ENCODE data around the gene CHMP4A. TPM values are rescaled to one million over a fixed set of nuclear protein-coding genes. Genes with fewer than 3 reads are reported as not detected.

The CHMP4A gene
- total RNA-seq, 1 experiment from 2014 or later: 34.6 TPM

DNA sequence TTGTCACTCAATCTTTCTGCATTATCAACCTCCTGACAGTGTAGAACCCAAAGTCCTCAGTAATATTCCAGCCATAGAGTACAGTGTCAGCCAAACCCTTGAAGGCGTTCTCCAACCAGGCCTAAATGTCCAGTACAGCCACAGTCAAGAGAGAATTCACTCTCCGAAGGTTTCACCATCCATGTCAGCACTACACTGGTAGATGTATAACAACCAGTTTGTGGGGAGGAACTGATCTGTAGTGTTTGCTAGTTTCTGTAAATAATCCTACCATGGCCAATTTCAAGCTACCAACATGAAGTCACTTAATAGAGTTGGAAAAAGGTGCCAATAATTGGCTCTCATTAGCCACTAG, 3.0 kb upstream of the CHMP4A start:
- H3K4me3 ChIP-seq (replicated peaks in 1 of 2; ENCODE audit: low read depth in 1 of 2, low read length in 2 of 2): peak overlapping the region; percentile 87 to 97
- peak overlapping the region; percentile 77 for H3K9ac ChIP-seq (ENCODE audit: low read length)
- H3K79me2 ChIP-seq (ENCODE audit: insufficient read depth, low read length): peaks cover 34% of the 10 kb centered on the region
- ChIA-PET RAD21 (ENCODE audit: low non-redundant PET in 1 of 2, low total read pairs in 2 of 2, uncharacterized antibody in 2 of 2, unreplicated experiment in 2 of 2) (no interaction called here), CTCF (interaction anchor here (0.9 to 1.5 kb wide), 5 partner anchors 12 to 83 kb away, joined by 3 to 10 read pairs (median 4); partner anchors contain the start of genes DHRS1, IRF9, NOP9 and RABGGTA), POLR2A (interaction anchor here (1.1 to 1.2 kb wide), 2 partner anchors 12 to 26 kb away, joined by 3 to 6 read pairs; partner anchors contain the start of gene TINF2)
- DNase-seq (ENCODE audit: low read depth, low spot score) (no peak), ATAC-seq (no peak)
- H3K9me3 ChIP-seq (ENCODE audit: control insufficient read depth in 1 of 2, insufficient read depth in 1 of 2, low read depth in 1 of 2, low read length in 2 of 2): no peaks in the 10 kb centered on the region
- peak overlapping the region; percentile 88 for H3K27ac ChIP-seq (ENCODE audit: low read depth, low read length)
- H2AFZ ChIP-seq (ENCODE audit: low read depth, low read length, poor library complexity, severe bottlenecking): no peak overlapping the region
- intact Hi-C loops (cut with micrococcal nuclease): loop anchor here (1.0 to 10.0 kb wide), 3 partner anchors 16 to 218 kb away; partner anchors contain the start of genes GMPR2 and NEDD8
- H3K36me3 ChIP-seq (ENCODE audit: control insufficient read depth in 1 of 2, insufficient read depth in 2 of 2, low read length in 2 of 2): peaks cover 0 to 2% of the 10 kb centered on the region in 2 experiments; a peak in 1 of 4 replicates
- peak overlapping the region; percentile 87 for H3K4me2 ChIP-seq (ENCODE audit: low read length)
- H3K27me3 ChIP-seq (ENCODE audit: insufficient read depth, low read length): no peaks in the 10 kb centered on the region
- H3K4me1 ChIP-seq (ENCODE audit: control insufficient read depth in 1 of 2, insufficient read depth in 2 of 2, low read length in 2 of 2): peaks cover 22 to 29% of the 10 kb centered on the region in 2 experiments
- H4K20me1 ChIP-seq (ENCODE audit: insufficient read depth): no peaks in the 10 kb centered on the region
- BruUV-seq (replicated peaks): no TSS peak
- no peaks in the 10 kb centered on the region for H3K9me2 ChIP-seq (ENCODE audit: insufficient read depth)
- TF ChIP-seq, protein P1, sequence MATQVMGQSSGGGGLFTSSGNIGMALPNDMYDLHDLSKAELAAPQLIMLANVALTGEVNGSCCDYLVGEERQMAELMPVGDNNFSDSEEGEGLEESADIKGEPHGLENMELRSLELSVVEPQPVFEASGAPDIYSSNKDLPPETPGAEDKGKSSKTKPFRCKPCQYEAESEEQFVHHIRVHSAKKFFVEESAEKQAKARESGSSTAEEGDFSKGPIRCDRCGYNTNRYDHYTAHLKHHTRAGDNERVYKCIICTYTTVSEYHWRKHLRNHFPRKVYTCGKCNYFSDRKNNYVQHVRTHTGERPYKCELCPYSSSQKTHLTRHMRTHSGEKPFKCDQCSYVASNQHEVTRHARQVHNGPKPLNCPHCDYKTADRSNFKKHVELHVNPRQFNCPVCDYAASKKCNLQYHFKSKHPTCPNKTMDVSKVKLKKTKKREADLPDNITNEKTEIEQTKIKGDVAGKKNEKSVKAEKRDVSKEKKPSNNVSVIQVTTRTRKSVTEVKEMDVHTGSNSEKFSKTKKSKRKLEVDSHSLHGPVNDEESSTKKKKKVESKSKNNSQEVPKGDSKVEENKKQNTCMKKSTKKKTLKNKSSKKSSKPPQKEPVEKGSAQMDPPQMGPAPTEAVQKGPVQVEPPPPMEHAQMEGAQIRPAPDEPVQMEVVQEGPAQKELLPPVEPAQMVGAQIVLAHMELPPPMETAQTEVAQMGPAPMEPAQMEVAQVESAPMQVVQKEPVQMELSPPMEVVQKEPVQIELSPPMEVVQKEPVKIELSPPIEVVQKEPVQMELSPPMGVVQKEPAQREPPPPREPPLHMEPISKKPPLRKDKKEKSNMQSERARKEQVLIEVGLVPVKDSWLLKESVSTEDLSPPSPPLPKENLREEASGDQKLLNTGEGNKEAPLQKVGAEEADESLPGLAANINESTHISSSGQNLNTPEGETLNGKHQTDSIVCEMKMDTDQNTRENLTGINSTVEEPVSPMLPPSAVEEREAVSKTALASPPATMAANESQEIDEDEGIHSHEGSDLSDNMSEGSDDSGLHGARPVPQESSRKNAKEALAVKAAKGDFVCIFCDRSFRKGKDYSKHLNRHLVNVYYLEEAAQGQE (IDR thresholded peaks at IDR 0.05; ENCODE audit: low read depth): no peak
- TF ChIP-seq, protein P2, sequence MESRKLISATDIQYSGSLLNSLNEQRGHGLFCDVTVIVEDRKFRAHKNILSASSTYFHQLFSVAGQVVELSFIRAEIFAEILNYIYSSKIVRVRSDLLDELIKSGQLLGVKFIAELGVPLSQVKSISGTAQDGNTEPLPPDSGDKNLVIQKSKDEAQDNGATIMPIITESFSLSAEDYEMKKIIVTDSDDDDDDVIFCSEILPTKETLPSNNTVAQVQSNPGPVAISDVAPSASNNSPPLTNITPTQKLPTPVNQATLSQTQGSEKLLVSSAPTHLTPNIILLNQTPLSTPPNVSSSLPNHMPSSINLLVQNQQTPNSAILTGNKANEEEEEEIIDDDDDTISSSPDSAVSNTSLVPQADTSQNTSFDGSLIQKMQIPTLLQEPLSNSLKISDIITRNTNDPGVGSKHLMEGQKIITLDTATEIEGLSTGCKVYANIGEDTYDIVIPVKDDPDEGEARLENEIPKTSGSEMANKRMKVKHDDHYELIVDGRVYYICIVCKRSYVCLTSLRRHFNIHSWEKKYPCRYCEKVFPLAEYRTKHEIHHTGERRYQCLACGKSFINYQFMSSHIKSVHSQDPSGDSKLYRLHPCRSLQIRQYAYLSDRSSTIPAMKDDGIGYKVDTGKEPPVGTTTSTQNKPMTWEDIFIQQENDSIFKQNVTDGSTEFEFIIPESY (IDR thresholded peaks at IDR 0.05; ENCODE audit: extremely low read depth, insufficient replicate concordance, low read length): no peak
- TF ChIP-seq ELF1 (IDR thresholded peaks at IDR 0.05; ENCODE audit: borderline replicate concordance, low read depth) (no peak), EZH2phosphoT487 (IDR thresholded peaks at IDR 0.05; ENCODE audit: borderline replicate concordance) (no peak), POLR2A (IDR thresholded peaks at IDR 0.05; ENCODE audit: borderline replicate concordance, extremely low read depth, insufficient read depth, insufficient read length) (no peak), CEBPB (IDR thresholded peaks at IDR 0.05; ENCODE audit: low read depth) (no peak), EGR1 (IDR thresholded peaks at IDR 0.05; ENCODE audit: low read depth) (no peak), FOSL1 (IDR thresholded peaks at IDR 0.05; ENCODE audit: low read depth) (no peak), SIN3A (IDR thresholded peaks at IDR 0.05; ENCODE audit: low read depth) (no peak), EZH2 (IDR thresholded peaks at IDR 0.05) (no peak), ZFX (IDR thresholded peaks at IDR 0.05) (no peak), TCF7L2 (IDR thresholded peaks at IDR 0.05; ENCODE audit: borderline replicate concordance, extremely low read depth, insufficient read depth, insufficient read length) (no peak), ZNF274 (IDR thresholded peaks at IDR 0.05; ENCODE audit: low read depth, low read length) (no peak), CBX3 (IDR thresholded peaks at IDR 0.05; ENCODE audit: low read depth) (no peak), SP1 (IDR thresholded peaks at IDR 0.05; ENCODE audit: low read depth) (no peak), JUND (IDR thresholded peaks at IDR 0.05) (no peak)
- TF ChIP-seq, protein P3, sequence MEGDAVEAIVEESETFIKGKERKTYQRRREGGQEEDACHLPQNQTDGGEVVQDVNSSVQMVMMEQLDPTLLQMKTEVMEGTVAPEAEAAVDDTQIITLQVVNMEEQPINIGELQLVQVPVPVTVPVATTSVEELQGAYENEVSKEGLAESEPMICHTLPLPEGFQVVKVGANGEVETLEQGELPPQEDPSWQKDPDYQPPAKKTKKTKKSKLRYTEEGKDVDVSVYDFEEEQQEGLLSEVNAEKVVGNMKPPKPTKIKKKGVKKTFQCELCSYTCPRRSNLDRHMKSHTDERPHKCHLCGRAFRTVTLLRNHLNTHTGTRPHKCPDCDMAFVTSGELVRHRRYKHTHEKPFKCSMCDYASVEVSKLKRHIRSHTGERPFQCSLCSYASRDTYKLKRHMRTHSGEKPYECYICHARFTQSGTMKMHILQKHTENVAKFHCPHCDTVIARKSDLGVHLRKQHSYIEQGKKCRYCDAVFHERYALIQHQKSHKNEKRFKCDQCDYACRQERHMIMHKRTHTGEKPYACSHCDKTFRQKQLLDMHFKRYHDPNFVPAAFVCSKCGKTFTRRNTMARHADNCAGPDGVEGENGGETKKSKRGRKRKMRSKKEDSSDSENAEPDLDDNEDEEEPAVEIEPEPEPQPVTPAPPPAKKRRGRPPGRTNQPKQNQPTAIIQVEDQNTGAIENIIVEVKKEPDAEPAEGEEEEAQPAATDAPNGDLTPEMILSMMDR (IDR thresholded peaks at IDR 0.05 in 2 of 3, conservative IDR thresholded peaks at IDR 0.05 in 1 of 3; ENCODE audit: borderline replicate concordance in 1 of 3, insufficient read depth in 1 of 3, low read depth in 2 of 3, low read length in 2 of 3): no peak

Measured in HCT116 (cell line).